HEK293T (cell line): ENCODE measurements around the gene RPL36AL.

Source experiments
- FOXM1 ChIP-seq: fragments of 450-650 bp; IDR thresholded peaks from 2 replicates; pipeline ENCODE4 v1.6.1; 2017; ENCODE audit warnings: mild to moderate bottlenecking, borderline replicate concordance
- SP1 ChIP-seq: fragments of 450-650 bp; IDR thresholded peaks from 2 replicates; pipeline ENCODE4 v1.6.1; 2017

GRCh38 chr14:49579841-49580240, 40.6 kb downstream of the RPL36AL start:
- TF ChIP-seq SP1 (no peak), FOXM1 (no peak)
